CD4-positive, alpha-beta T cell treated with Interferon gamma for 1 hour (primary cell): ENCODE measurements around the gene METTL16.

Experiments
- DNase-seq: peaks from one replicate; pipeline ENCODE4 v3.0.0-alpha.2; 2020

METTL16 gene

DNA sequence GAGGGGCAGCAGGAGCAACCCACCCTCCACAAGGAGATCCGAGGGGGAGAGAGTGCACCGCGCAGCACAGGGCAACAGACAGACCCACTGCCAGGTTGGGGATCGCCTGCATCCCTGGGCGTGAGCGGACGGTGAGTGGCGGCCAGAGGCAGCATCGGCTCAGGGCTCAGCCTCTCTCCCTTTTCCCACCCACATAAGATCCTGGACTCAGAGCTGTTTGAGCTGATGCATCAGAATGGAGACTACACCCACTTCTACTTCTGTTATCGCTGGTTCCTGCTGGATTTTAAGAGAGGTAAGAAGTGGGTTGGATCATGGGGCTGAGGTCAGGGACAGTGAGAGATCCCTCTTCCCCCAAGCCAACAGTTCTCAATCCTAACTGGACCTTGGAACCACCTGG lies 134.0 kb downstream of the METTL16 start:
- DNase-seq, result no peak

DNA sequence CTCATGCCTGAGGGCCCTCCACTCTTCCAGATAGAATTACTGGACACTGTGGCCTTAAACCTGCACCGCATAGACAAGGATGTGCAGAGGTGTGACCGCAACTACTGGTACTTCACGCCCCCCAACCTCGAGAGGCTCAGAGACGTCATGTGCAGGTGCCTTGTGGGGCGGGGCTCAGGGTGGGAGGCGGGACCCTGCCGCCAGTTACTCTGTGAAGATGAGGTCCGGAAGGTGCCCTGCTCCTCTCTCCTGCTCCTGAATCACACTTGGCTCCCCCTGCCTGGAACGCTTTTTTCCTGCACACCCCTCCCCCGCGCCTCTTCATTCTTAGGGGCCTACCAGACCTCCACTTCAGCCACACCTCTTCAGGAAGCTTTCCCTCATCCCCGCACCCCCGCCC lies 135.6 kb downstream of the METTL16 start:
- DNase-seq, result no peak

DNA sequence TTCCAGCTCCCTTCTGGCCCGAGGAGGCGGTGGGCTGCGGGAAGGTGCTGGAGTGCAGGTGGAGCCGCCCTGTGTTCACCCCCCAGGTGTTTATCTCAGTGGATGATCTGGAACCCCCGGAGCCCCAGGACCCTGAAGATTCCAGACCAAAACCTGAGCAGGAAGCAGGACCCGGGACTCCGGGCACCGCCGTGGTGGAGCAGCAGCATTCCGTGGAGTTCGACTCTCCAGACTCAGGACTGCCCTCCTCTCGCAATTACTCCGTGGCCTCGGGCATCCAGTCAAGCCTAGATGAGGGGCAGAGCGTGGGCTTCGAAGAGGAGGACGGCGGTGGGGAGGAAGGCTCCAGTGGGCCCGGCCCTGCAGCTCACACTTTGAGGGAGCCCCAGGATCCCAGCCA lies 136.3 kb downstream of the METTL16 start:
- DNase-seq, result no peak

DNA sequence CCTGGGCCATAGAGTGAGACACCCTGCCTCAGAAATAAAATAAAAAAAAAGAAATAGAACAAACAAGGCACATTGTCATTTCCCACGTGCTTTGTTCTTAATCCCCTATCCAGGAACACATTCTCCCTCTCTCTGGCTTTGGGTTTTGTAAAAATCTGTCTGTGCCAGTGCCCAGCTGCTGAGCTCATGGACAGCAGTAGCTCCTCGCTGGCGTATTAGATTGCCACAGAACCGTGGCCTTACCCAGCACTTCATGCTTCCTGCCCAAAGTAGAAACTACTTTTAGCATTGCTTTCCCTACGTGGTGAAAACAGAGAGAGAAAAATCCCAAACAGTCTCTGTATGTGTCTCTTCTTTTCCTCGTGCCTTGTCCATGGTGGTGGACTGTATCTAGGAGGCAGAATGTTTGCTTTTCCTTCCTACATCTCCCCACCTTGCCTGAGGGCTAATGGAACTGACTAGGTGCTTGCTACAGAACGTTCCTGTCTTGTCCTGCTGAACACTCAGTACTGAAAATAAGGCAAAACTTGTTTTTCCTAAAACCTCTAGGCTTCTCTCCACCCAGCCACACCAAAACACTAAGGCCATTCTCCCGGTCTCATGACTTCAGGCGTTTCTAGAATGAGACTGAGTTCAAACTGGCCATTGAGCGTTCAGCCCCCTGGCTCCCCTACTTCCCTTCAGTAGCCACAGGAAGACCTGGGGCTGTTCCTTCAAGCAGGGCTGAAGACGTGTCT lies 137.0 kb downstream of the METTL16 start:
- DNase-seq, result no peak

DNA sequence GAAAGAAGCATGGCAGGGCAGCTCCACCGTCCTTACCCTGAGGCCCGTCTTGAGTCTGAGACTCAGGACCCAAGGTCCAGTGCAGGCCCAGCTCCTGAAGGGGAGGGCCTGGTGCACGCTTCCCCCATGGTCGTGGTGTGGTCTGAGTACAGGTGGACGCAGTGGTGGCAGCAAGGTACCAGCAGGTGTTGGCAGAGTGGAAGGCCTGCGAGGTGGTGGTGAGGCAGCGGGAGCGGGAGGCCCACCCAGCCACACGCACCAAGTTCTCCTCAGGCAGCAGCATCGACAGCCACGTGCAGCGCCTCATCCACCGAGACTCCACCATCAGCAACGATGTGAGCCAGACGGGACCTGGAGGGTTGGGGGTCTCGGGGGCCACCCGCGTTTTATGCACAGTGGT lies 138.5 kb downstream of the METTL16 start:
- no peak for DNase-seq

DNA sequence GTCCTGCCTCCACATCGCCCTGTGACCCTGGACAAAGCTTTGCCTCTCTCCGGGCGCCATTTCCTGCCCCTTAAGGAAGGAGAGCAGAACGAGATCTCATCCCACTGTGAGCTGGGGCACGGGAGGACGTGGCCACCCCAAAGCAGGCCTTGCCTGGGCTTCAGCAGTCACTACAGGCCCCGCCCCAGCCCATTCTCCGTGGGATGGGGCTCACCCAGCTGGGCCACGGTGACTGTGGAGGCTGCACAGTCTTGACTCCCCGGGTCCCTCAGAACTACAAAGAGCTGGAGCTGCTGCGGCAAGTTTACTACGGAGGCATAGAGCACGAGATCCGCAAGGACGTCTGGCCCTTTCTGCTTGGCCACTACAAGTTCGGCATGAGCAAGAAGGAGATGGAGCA lies 139.0 kb downstream of the METTL16 start:
- DNase-seq, result no peak

DNA sequence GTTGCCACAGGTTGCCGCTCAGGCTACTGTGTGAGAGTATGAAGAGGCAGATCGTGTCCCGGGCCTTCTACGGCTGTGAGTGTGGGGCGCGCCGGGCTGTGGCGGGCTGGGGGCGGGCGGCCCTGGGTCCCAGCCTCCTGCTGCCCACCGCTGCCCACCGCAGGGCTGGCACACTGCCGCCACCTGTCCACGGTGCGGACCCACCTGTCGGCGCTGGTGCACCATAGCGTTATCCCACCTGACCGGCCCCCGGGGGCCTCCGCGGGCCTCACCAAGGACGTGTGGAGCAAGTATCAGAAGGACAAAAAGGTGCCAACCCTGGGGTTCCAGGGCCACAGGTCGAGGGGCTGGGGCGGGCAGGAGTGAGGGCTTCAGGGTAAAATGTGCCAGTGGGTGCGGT lies 139.5 kb downstream of the METTL16 start:
- no peak for DNase-seq

DNA sequence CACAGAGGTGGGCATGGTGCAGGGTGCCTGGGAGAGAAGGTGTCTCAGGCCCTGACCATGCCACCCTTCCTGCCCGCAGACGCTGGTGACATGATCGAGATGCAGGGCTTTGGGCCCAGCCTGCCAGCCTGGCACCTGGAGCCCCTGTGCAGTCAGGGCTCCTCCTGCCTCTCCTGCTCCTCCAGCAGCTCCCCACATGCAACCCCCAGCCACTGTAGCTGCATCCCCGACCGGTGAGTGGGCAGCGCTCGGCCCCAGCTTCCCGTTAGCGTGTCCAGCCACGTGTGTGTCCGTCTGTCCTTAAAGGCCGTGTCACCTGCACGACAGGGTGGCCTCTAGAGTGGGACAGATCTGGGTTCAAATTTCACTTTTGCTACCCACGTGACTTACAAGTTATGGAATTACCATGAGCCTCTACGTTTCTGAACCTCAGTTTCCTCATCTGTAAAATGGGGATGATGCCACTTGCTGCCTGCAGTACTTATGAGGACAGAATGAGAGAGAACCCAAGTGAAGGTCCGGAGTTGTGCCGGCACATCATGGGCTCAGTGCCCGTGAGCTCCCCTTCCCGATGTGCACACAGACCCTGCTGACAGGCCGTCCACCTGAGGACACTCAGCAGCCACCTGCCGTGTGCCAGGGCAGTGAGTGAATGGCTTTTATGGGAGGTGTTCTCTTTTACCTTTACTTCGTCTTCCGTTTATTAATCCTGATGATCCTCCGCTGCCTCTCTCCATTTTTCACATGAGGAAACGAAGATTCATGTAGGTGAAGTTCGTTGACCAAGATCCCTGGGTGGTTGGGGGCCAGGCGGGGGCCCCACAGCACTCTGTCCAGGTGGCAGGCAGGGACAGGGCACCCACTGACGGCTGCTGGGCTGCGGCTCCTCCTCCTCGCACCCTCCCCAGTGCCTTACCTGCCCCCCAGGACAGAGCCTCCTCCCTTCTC lies 140.2 kb downstream of the METTL16 start:
- DNase-seq, result no peak

DNA sequence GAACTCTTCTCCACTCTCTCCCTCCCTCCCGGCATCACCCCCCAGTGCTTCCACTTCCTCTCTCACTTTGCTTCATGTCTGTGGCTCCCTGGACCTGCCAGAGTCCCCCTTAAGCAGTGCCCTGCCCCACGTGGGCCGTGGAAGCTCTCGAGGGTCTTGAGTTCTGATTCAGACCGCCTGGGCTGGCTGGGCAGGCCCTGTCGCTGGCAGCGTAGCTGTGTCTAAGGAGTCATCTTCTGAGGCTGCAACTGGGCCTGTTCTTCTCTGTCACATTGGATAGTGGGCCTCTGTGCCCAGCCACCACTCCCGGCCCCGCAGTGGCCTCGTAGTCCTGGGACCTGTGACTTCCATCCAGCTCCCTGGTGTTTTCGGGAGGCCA lies 141.5 kb downstream of the METTL16 start:
- no peak for DNase-seq

DNA sequence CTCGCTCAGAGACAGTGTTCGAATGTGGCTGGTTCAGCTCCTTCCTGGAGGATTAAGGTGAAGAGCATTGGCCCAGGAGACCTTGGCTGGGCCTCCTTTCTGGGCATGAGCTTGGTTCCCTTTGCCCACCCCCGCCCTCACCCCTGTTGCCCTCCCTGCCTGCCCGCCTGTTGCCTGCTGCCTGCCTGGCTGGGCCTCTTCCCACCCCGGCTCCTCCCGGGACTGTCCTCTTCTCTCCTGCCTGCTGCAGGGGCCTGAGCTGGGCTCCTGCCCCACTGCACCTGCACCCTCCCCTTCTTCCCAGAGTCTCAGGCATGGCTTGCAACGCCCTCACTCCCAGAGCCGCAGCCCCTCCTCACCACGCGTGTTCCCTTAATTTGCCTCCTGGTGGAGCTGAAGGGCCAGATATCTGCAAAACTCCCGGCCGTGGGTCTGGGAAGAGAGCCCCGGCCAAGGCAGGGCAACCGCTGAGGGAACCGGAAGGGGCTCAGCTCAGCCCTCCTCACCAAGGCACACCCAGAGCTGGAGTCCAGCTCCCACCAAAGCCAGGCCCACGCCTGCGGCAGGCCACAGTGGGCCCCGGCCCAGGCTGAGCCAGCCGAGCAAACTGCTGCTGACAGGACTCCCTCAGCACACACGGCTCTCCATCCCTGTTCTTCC lies 142.0 kb downstream of the METTL16 start:
- DNase-seq, result no peak

DNA sequence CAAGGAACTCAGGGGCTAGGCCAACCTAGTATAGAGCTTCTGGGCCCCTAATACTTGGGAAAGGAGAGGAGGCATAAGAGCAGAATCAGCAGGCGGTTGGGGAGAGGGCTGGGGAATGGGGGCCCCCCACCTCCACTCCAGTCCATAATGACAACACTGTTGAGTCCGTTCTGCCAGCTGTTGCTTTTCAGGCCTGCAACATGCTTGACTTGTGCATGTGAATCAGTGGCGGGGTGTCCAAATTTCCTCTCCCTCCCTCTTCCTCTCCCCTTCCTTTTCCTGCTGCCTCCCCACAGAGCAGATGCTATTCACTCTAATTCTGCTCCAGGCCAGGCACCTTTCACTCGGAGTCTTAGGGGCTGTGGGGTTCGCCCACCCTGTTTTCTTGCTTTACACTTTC lies 142.6 kb downstream of the METTL16 start:
- no peak for DNase-seq

DNA sequence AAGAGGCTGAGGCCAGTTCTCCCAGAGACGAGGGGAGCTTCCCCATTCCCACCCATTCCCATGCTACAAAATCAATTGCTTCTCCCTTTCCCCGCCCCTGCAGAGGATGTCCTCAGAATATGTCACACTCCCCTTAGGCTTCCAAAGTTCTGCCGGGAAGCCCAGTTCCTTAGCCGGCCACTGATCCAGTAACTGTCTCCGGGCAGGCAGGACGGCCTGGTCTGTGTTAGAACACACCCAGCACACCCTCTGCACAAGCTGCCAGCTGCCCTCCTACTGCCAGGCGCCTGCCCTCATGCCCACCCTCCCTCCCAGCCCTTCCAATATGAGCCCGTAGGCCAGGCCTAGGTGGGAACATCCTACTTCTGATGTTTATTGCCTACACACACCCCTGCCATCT lies 143.3 kb downstream of the METTL16 start:
- DNase-seq, result no peak

DNA sequence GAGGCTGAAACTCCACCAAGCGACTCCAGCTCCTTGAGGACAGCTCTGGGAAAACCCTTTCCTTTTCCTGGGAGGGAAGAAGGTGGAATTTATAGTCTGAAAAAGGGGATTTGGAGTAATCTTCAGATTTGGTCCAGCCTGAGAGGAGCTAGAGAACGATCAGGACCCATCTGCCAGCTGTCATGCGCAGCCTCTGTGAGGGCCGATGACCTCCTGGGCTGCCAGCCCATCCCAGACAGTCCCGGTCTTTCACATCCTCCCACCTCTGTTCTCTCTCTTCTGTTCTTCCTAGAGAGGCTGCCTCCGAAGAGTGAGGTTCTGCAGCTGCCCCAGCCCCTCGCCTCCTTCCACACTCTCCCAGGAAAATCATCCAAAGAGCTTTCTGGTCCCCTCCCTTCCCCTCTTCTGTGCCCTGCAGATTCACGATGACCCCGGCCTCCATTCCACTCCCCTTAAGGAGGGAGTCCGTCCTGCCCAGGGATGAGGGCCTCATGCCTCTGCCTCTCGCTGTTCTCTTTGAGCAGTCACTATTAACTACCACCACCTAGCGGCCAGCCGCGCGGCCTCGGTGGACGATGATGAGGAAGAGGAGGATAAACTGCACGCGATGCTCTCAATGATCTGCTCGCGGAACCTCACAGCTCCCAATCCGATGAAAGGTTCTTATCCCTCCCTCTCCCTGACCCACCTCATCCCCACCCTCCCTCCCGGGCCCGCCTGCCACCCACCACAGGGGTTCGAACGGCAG lies 144.8 kb downstream of the METTL16 start:
- DNase-seq, result no peak
